Raji (cell line): ENCODE measurements around the gene ATRIP.

Experiments used
- POLR2A ChIP-seq: IDR thresholded peaks from 2 replicates; pipeline ENCODE4 v1.6.1; 2011; ENCODE audit warnings: low read depth, low read length, control low read depth; ENCODE audit not compliant: insufficient read depth

ATRIP gene

DNA sequence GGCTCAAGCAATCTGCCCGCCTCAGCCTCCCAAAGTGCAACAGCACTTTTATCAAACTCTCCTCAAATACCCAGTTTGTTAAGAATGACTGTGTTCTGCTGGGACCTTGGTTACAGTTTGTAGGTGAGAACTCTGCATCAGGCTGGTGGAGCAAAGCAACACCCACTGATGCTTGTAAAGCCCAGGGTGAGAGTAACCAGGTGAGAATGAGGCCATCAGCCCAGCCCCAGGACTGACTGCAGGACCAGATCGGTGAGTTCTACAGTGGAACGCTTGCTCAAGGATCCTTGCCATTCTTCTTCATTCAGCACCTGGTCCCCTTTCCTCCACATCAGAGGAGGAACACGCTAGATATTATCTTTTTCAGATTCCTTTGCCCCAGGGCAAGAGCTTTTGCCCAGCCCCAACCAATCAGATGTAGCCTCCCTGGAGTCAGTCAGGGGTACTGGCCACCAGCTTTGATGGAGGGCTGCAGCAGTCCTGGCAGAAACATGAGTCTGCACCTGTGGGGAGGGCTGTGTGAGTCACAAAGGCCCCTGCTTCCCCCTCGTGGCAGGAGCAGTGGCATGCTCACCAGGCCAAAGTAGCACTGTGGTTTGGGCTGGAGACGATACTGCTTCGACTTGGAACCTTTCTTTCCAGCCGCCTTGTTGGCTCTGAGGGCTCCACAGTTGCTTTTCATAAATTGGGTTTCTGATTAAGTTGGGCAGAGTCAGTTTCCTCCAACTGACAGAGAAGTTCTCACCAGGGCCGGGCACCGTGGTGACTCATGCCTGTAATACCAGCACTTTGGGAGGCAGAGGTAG lies 60.9 kb downstream of the ATRIP start:
- TF ChIP-seq POLR2A, result 0 out of 2 replicates have a peak, but pooled peaks have one; percentile 17

GRCh38 chr3:48511551-48511950 lies 65.0 kb downstream of the ATRIP start:
- TF ChIP-seq POLR2A, result no peak

- TF ChIP-seq POLR2A, result no peak
Observed at GRCh38 chr3:48514431-48515227, 68.1 kb downstream of the ATRIP start.
